Measurements from ENCODE around the gene TAF1. TPM values are rescaled to one million over a fixed set of nuclear protein-coding genes. Genes with fewer than 3 reads are reported as not detected.
A peak's percentile ranks its signal among the peaks of the same experiment; 100 is the strongest.
"Not testable (repeated sequence)": the region's sequence is repeated elsewhere in the genome, so short reads cannot be mapped to it uniquely, and the experiment has no call there.

The TAF1 gene
- total RNA-seq, 1 experiment from 2014 or later, result 45.9 TPM

DNA sequence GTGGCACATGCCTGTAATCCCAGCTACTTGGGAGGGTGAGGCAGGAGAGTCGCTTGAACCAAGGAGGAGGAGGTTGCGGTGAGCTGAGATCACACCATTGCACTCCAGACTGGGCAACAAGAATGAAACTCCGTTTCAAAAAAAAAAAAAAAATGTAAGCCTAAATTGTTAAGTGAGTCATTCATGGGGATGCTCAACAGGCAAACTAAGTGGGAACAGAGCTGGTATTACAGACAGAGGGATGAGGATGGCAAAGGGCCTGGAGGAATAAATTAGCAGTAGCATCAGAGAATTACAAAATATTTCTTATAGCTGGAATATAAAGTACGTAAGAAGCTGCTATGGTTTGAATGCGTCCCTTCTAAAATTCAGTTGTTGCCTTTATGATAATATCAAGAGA is 123.4 kb downstream of the TAF1 start:
- no peak overlapping the region for H2AFZ ChIP-seq
- no TSS peak for BruUV-seq (replicated peaks)
- intact Hi-C loops (cut with micrococcal nuclease; ENCODE audit: unreplicated experiment), result no loop called here
- no peaks in the 10 kb centered on the region for H3K9me2 ChIP-seq (ENCODE audit: insufficient read depth)
- no peaks in the 10 kb centered on the region for H3K27me3 ChIP-seq (ENCODE audit: insufficient read depth, low read depth)
- ChIA-PET CTCF (no interaction called here), POLR2A (ENCODE audit: unreplicated experiment) (no interaction called here)
- H3K9me3 ChIP-seq (ENCODE audit: insufficient read depth, low read depth), result no peaks in the 10 kb centered on the region
- H3K36me3 ChIP-seq (ENCODE audit: low read depth), result no peaks in the 10 kb centered on the region
- H3K27ac ChIP-seq, result no peak overlapping the region
- no peaks in the 10 kb centered on the region for H4K20me1 ChIP-seq (ENCODE audit: insufficient read depth)
- H3K4me3 ChIP-seq, result no peak overlapping the region
- H3K79me2 ChIP-seq (ENCODE audit: low read depth), result no peaks in the 10 kb centered on the region
- no peaks in the 10 kb centered on the region for H3K4me1 ChIP-seq (replicated peaks; ENCODE audit: insufficient read depth)
- TF ChIP-seq EZH2 (IDR thresholded peaks at IDR 0.05; ENCODE audit: low read depth) (no peak), CTCF (conservative IDR thresholded peaks at IDR 0.05) (no peak)
- H3F3A ChIP-seq (ENCODE audit: insufficient read depth, low read depth), result no peaks in the 10 kb centered on the region
- no peak overlapping the region for H3K4me2 ChIP-seq
- DNase-seq, result no peak

DNA sequence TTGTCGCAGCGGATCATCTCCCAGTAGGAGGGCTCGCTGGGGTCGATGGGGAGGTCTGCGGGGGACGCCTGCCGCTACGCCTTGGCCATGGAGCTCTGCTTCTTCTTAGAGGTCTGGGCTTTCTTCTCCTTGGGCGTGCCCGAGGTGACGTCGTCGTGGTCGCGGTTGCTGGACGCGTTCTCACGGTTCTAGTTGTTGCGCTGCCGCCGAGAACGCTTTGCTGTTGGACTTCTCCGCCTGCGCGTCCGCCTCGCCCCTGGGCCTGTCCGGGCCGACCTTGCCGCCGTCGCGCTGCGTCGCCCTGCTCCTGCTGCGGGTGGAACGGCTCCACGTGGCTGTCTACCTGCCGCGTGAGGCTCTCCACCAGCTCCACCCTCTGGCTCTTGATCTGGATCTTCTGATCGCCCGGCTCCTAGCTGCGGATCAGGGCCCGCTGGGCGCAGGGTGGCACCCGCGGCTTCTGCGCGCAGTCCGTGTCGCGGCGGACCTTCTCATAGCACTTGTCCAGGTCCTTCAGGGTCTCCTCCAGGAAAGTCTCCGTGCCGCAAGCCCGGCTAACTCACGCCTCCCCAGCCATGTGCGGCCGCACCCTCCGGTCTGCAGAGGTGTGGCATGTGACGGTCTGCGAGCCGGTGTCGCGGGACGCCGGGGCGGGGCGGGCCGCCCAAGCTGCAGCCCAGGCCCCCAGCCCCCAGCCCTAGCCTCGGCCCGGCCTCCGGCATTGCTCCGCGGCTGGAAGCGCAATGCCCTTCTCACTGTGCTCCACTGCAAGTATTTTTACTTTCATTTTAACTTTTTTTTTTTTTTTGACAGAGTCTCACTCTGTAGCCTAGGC is 126.3 kb downstream of the TAF1 start:
- Histone ChIP-seq H3F3A (ENCODE audit: insufficient read depth, low read depth) (no peaks in the 10 kb centered on the region), H3K4me3 (peak overlapping the region; percentile 47; the same call in 1 of the 2 replicates), H3K27ac (no peak overlapping the region), H3K79me2 (ENCODE audit: low read depth) (no peaks in the 10 kb centered on the region), H3K36me3 (ENCODE audit: low read depth) (no peaks in the 10 kb centered on the region), H3K9me2 (ENCODE audit: insufficient read depth) (no peaks in the 10 kb centered on the region), H4K20me1 (ENCODE audit: insufficient read depth) (no peaks in the 10 kb centered on the region), H2AFZ (peak overlapping the region; percentile 60), H3K4me2 (peak overlapping the region; percentile 68), H3K27me3 (ENCODE audit: insufficient read depth, low read depth) (no peaks in the 10 kb centered on the region), H3K9me3 (ENCODE audit: insufficient read depth, low read depth) (no peaks in the 10 kb centered on the region), H3K4me1 (replicated peaks; ENCODE audit: insufficient read depth) (no peaks in the 10 kb centered on the region)
- no peak for TF ChIP-seq CTCF (conservative IDR thresholded peaks at IDR 0.05)
- TF ChIP-seq EZH2 (IDR thresholded peaks at IDR 0.05; ENCODE audit: low read depth), result no peak
- BruUV-seq (replicated peaks), result no TSS peak
- intact Hi-C loops (cut with micrococcal nuclease; ENCODE audit: unreplicated experiment), result loop anchor here (2.0 kb wide), 1 partner anchor 40 kb away; the partner anchor contains the start of gene OGT
- POLR2A ChIA-PET (ENCODE audit: unreplicated experiment), result no interaction called here
- peak in 1 of 2 experiments; percentile 25 for DNase-seq
- CTCF ChIA-PET, result no interaction called here

DNA sequence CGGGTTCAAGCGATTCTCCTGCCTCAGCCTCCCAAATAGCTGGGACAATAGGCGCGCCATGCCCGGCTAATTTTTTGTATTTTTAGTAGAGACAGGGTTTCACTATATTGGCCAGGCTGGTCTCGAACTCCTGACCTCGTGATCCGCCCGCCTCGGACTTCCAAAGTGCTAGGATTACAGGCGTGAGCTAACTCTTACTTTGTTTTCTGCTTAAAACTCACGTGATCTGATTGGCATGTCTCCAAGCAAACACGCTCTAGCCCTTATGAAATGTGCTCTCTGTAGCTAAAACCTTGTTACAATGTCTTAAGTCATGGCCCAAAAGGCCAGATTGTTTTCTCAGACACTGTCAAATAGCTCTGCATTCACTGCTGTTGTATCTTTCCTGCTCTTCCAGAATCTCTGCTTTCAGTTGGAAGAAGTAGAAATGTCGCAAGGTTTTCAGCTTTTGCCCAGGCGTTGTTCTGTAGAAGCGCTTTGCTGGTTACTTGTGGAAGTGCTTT is 127.0 kb downstream of the TAF1 start:
- ChIA-PET CTCF (no interaction called here), POLR2A (ENCODE audit: unreplicated experiment) (no interaction called here)

GRCh38 chrX:71495979-71496378 is 129.8 kb downstream of the TAF1 start:
- H4K20me1 ChIP-seq (ENCODE audit: insufficient read depth); POLR2A ChIA-PET (ENCODE audit: unreplicated experiment); CTCF ChIA-PET; H3K4me3 ChIP-seq; DNase-seq; H3K4me2 ChIP-seq; H3K27me3 ChIP-seq (ENCODE audit: insufficient read depth, low read depth); H3K27ac ChIP-seq; H3K79me2 ChIP-seq (ENCODE audit: low read depth); H2AFZ ChIP-seq; H3K36me3 ChIP-seq (ENCODE audit: low read depth); H3K9me3 ChIP-seq (ENCODE audit: insufficient read depth, low read depth); H3K4me1 ChIP-seq (replicated peaks; ENCODE audit: insufficient read depth); BruUV-seq (replicated peaks); intact Hi-C loops (cut with micrococcal nuclease; ENCODE audit: unreplicated experiment); H3K9me2 ChIP-seq (ENCODE audit: insufficient read depth); H3F3A ChIP-seq (ENCODE audit: insufficient read depth, low read depth): not testable (repeated sequence)

More for the DNA sequence above, 127.0 kb downstream of the TAF1 start:
- H3K79me2 ChIP-seq (ENCODE audit: low read depth), result no peaks in the 10 kb centered on the region
- H3K9me2 ChIP-seq (ENCODE audit: insufficient read depth), result no peaks in the 10 kb centered on the region
- H3K36me3 ChIP-seq (ENCODE audit: low read depth), result no peaks in the 10 kb centered on the region
- H3F3A ChIP-seq (ENCODE audit: insufficient read depth, low read depth), result no peaks in the 10 kb centered on the region
- no peaks in the 10 kb centered on the region for H3K9me3 ChIP-seq (ENCODE audit: insufficient read depth, low read depth)
- TF ChIP-seq CTCF (conservative IDR thresholded peaks at IDR 0.05) (no peak), EZH2 (IDR thresholded peaks at IDR 0.05; ENCODE audit: low read depth) (no peak)
- peak overlapping the region; percentile 68 for H3K4me2 ChIP-seq
- H3K27me3 ChIP-seq (ENCODE audit: insufficient read depth, low read depth), result no peaks in the 10 kb centered on the region
- no peak for DNase-seq
- intact Hi-C loops (cut with micrococcal nuclease; ENCODE audit: unreplicated experiment), result loop anchor here (2.0 kb wide), 1 partner anchor 40 kb away; the partner anchor contains the start of gene OGT
- H3K4me1 ChIP-seq (replicated peaks; ENCODE audit: insufficient read depth), result no peaks in the 10 kb centered on the region
- no TSS peak for BruUV-seq (replicated peaks)
- peak overlapping the region; percentile 60; the same call in 1 of the 2 replicates for H2AFZ ChIP-seq
- H4K20me1 ChIP-seq (ENCODE audit: insufficient read depth), result no peaks in the 10 kb centered on the region
- peak overlapping the region; percentile 47; the same call in 1 of the 2 replicates for H3K4me3 ChIP-seq
- no peak overlapping the region for H3K27ac ChIP-seq
